GM12872 (cell line): ENCODE results near the gene CDC42SE2.

Source experiments
- TF ChIP-seq, protein P1 (sequence below): IDR thresholded peaks from 3 replicates; pipeline ENCODE4 v1.5.1; 2011; ENCODE audit warnings: low read depth, mild to moderate bottlenecking, low read length, moderate library complexity; ENCODE audit not compliant: insufficient read depth

Gene CDC42SE2

DNA sequence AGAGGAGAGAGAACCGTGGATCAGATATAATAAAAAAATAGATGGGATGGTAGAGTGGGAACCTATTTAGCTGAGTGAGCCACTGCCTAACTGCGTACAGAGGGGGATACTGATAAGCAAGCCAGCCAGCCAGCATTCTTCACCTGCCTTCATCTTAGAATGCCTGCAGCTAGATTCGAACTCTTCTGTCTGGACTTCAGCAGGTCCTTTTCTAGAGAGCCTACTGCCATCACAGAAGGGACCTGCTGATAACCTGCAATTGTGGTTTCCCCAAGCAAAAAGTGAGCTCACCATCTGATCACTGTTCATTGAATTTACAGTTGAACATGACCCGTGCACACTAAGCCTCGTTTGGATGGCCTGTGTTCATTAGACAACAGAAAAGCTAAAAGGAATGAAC, 109.4 kb downstream of the CDC42SE2 start:
- TF ChIP-seq, protein P1, sequence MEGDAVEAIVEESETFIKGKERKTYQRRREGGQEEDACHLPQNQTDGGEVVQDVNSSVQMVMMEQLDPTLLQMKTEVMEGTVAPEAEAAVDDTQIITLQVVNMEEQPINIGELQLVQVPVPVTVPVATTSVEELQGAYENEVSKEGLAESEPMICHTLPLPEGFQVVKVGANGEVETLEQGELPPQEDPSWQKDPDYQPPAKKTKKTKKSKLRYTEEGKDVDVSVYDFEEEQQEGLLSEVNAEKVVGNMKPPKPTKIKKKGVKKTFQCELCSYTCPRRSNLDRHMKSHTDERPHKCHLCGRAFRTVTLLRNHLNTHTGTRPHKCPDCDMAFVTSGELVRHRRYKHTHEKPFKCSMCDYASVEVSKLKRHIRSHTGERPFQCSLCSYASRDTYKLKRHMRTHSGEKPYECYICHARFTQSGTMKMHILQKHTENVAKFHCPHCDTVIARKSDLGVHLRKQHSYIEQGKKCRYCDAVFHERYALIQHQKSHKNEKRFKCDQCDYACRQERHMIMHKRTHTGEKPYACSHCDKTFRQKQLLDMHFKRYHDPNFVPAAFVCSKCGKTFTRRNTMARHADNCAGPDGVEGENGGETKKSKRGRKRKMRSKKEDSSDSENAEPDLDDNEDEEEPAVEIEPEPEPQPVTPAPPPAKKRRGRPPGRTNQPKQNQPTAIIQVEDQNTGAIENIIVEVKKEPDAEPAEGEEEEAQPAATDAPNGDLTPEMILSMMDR = no peak

DNA sequence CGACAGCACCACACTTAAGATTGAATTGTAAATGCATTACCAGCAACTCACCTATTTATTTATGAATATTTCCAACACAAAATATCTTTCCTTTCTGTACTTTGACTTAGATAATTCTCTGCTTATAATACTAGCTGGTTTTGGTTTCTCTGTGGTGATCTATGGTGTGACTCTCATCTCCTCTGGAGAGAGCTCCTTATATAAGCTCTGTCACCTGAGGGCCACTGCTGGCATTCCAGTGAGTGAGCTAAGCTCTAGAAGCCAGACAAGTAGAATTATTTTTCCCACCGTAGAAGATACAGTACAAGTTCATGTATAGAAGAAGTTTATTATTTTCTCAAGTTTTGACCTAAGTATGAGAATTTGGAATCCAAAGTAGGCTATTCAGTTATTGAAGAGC, 111.5 kb downstream of the CDC42SE2 start:
- TF ChIP-seq, protein P1 = no peak

DNA sequence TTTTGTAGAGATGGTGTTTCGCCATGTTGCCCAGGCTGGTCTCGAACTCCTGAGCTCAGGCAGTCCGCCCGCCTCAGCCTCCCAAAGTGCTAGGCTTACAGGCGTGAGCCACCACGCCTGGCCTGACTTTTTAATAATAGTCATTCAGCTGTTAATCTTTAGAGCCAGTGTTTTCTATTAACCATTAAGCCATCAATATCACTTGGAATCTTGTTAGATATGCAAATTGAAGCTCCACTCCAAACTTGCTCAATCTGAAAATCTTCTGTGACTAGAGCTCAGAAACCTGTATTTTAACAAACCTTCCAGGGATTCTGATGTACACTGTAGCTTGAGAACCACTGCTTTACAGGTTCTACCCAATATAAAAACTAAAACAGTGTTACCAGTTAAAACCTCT, 113.5 kb downstream of the CDC42SE2 start:
- TF ChIP-seq, protein P1 = no peak

- TF ChIP-seq, protein P1 = no peak
Observed at GRCh38 chr5:131377785-131378325, 114.0 kb downstream of the CDC42SE2 start.

DNA sequence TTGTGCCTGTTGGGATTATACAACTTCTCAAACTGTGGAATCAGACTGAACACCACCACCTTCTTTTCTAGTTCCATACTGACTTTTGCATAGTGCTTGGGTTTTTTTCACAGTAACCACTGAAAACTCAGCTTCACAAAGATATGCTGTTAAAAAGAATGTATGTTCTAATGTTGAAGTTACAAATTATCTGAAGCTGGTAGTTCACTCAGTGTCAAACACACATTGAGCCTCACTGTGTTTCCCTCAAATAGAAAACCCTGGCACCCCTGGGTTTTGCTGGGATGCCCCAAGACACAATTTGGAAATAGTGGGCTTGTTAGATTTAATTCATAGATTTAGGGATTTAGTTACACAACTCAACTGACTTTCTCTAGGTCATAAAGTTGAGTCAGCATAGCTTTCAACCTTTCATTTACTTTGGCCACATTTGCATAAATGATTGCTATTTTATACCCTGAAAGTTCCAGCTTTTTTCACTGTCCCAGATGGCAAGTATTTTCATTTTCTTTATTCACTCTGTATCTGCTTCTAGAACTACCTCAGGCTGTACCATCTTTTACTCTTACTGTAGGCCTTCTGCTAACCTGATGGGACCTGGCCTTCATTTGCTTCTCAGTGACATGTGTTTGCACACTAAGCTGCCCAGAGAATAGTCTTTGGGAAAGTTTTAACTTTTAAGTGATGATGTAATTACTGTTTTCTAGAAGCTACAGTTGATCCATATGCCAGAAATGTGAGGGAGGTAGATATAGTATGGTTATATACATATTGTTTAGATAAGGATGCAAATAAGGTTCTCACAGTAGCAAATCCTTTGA, 115.1 kb downstream of the CDC42SE2 start:
- TF ChIP-seq, protein P1 = no peak

DNA sequence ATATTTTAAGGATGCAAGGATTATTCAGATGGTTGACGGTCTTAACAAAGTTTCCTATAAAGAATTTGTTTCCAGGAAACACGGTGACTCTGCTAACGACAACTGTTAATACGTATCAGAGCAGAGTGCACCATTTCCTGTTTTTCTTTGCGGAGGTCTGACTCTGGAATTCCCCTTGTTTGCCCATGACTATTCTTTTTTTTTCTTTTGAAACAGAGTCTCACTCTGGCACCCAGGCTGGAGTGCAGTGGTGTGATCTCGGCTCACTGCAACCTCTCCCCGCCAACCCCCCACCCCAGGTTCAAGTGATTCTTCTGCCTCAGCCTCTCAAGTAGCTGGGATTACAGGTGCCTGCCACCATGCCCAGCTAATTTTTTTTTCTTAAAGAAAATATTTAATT, 115.9 kb downstream of the CDC42SE2 start:
- TF ChIP-seq, protein P1 = no peak

GRCh38 chr5:131381021-131381420, 117.2 kb downstream of the CDC42SE2 start:
- TF ChIP-seq, protein P1 = no peak
